Vagina (tissue), 2 donors: ENCODE results near the gene SPTSSB. TPM values are rescaled to one million over a fixed set of nuclear protein-coding genes. Genes with fewer than 3 reads are reported as not detected.

Source experiments
- DNase-seq, 2 donors: peaks; one replicate each; pipeline ENCODE4 v3.0.0-alpha.2; 2017; ENCODE audit errors: extremely low spot score in 2 of 2
- H3K27ac ChIP-seq: fragments of 200-600 bp; sonication (generic); one replicate; pipeline ENCODE4 v1.5.1; 2019
- H3K27me3 ChIP-seq: fragments of 200-600 bp; sonication (generic); one replicate; pipeline ENCODE4 v1.5.1; 2019
- H3K36me3 ChIP-seq, 2 donors: fragments of 200-600 bp; sonication (generic); one replicate each; pipeline ENCODE4 v1.5.1; 2017 to 2019
- H3K4me1 ChIP-seq: fragments of 200-600 bp; sonication (generic); one replicate; pipeline ENCODE4 v1.5.1; 2019
- H3K4me3 ChIP-seq, 2 donors: fragments of 200-600 bp; sonication (generic); 1 replicate in 1 of 2; 2 replicates in 1 of 2; pipeline ENCODE4 v1.5.1; 2016 to 2019
- H3K9me3 ChIP-seq: fragments of 200-600 bp; sonication (generic); one replicate; pipeline ENCODE4 v1.5.1; 2019
- CTCF ChIP-seq, 3 experiments: fragments of 450-650 bp in 2 of 3; fragments of 200-600 bp in 1 of 3; sonication (generic) in 1 of 3; IDR thresholded peaks; one replicate each; pipeline ENCODE4 v1.5.1; 2017 to 2019; ENCODE audit warnings: antibody characterized with exemption in 3 of 3, mild to moderate bottlenecking in 2 of 3, moderate library complexity in 2 of 3
- POLR2A ChIP-seq, 2 donors: fragments of 450-650 bp; IDR thresholded peaks; one replicate each; pipeline ENCODE4 v1.6.1; 2017; ENCODE audit warnings: antibody characterized with exemption in 2 of 2, mild to moderate bottlenecking in 2 of 2, moderate library complexity in 2 of 2
- POLR2AphosphoS5 ChIP-seq, 2 donors: sonication (generic); formaldehyde crosslinking; IDR thresholded peaks; one replicate each; pipeline ENCODE4 v1.9.0; 2017; ENCODE audit warnings: antibody characterized with exemption in 2 of 2, mild to moderate bottlenecking in 2 of 2, low read depth in 1 of 2; ENCODE audit not compliant: insufficient read depth in 1 of 2
- intact Hi-C: fragments of 100-400 bp; cut with DNase I; formaldehyde crosslinking; loops from one replicate; pipeline ENCODE4 v1.15.1; 2023
- total RNA-seq: library from RNA; depleted of rRNA; stranded (reverse); fragments of >200 nt; gene quantifications from one replicate; pipeline ENCODE4 v1.2.3, GENCODE V29; 2016

SPTSSB gene
- total RNA-seq, 1 donor from 2014 or later = 2.9 TPM

GRCh38 chr3:161392853-161393252 is 21.5 kb upstream of the SPTSSB start:
- Histone ChIP-seq H3K36me3 (no peaks in the 10 kb centered on the region), H3K4me1 (no peaks in the 10 kb centered on the region), H3K9me3 (no peaks in the 10 kb centered on the region), H3K4me3 (no peak overlapping the region), H3K27ac (no peak overlapping the region), H3K27me3 (no peaks in the 10 kb centered on the region)
- intact Hi-C loops = no loop called here
- DNase-seq = no peak
- TF ChIP-seq CTCF (IDR thresholded peaks at IDR 0.05) (no peak), POLR2A (IDR thresholded peaks at IDR 0.05) (no peak)

- H3K27me3 ChIP-seq = no peaks in the 10 kb centered on the region
- no peaks in the 10 kb centered on the region for H3K4me1 ChIP-seq
- H3K27ac ChIP-seq = no peak overlapping the region
- H3K36me3 ChIP-seq = no peaks in the 10 kb centered on the region
- DNase-seq = no peak
- intact Hi-C loops = no loop called here
- TF ChIP-seq POLR2AphosphoS5 (IDR thresholded peaks at IDR 0.05; ENCODE audit: insufficient read depth in 1 of 2, low read depth in 1 of 2) (no peak), CTCF (IDR thresholded peaks at IDR 0.05) (no peak), POLR2A (IDR thresholded peaks at IDR 0.05) (no peak)
- H3K4me3 ChIP-seq = no peak overlapping the region
- H3K9me3 ChIP-seq = no peaks in the 10 kb centered on the region
These were observed 18.9 kb upstream of the SPTSSB start for GRCh38 chr3:161390200-161390599.

- TF ChIP-seq CTCF (IDR thresholded peaks at IDR 0.05) (no peak), POLR2A (IDR thresholded peaks at IDR 0.05) (no peak), POLR2AphosphoS5 (IDR thresholded peaks at IDR 0.05; ENCODE audit: insufficient read depth in 1 of 2, low read depth in 1 of 2) (no peak)
- no peak overlapping the region for H3K4me3 ChIP-seq
- H3K4me1 ChIP-seq = no peaks in the 10 kb centered on the region
- H3K27ac ChIP-seq = no peak overlapping the region
- H3K36me3 ChIP-seq = no peaks in the 10 kb centered on the region
- no peaks in the 10 kb centered on the region for H3K27me3 ChIP-seq
- no peaks in the 10 kb centered on the region for H3K9me3 ChIP-seq
- no peak for DNase-seq
- intact Hi-C loops = no loop called here
These were observed 18.2 kb upstream of the SPTSSB start for GRCh38 chr3:161389445-161390035.

GRCh38 chr3:161388855-161389254 is 17.5 kb upstream of the SPTSSB start:
- intact Hi-C loops = no loop called here
- Histone ChIP-seq H3K9me3 (no peaks in the 10 kb centered on the region), H3K27ac (no peak overlapping the region), H3K36me3 (no peaks in the 10 kb centered on the region), H3K27me3 (no peaks in the 10 kb centered on the region), H3K4me1 (no peaks in the 10 kb centered on the region), H3K4me3 (no peak overlapping the region)
- DNase-seq = no peak
- TF ChIP-seq CTCF (IDR thresholded peaks at IDR 0.05) (no peak), POLR2AphosphoS5 (IDR thresholded peaks at IDR 0.05; ENCODE audit: insufficient read depth in 1 of 2, low read depth in 1 of 2) (no peak), POLR2A (IDR thresholded peaks at IDR 0.05) (no peak)

- no peak for TF ChIP-seq CTCF (IDR thresholded peaks at IDR 0.05)
- no peak for TF ChIP-seq POLR2AphosphoS5 (IDR thresholded peaks at IDR 0.05; ENCODE audit: insufficient read depth in 1 of 2, low read depth in 1 of 2)
- no peak for TF ChIP-seq POLR2A (IDR thresholded peaks at IDR 0.05)
- no peaks in the 10 kb centered on the region for H3K4me1 ChIP-seq
- no peak overlapping the region for H3K4me3 ChIP-seq
- H3K27me3 ChIP-seq = no peaks in the 10 kb centered on the region
- intact Hi-C loops = no loop called here
- no peaks in the 10 kb centered on the region for H3K9me3 ChIP-seq
- no peaks in the 10 kb centered on the region for H3K36me3 ChIP-seq
- H3K27ac ChIP-seq = no peak overlapping the region
- DNase-seq = no peak
These were observed 15.9 kb upstream of the SPTSSB start for GRCh38 chr3:161386991-161387770.
